HEK293 (cell line): ENCODE measurements around the gene RNF126.

Experiments
- CTCF ChIA-PET: fragments of 350-600 bp; formaldehyde crosslinking; extraction: SDS; loops from one replicate; lab custom pipeline; 2021; ENCODE audit warnings: antibody characterized with exemption; lab: Yijun Ruan, JAX
- POLR2A ChIA-PET: fragments of 300-600 bp; formaldehyde crosslinking; extraction: SDS; loops from one replicate; lab custom pipeline; 2020; ENCODE audit warnings: antibody characterized with exemption, inconsistent platforms; lab: Yijun Ruan, JAX
- H3K27ac ChIP-seq: fragments of 200-500 bp; sonication (Bioruptor generic); 2 replicates; pipeline ENCODE4 v1.5.1; 2014; ENCODE audit warnings: low read depth, low read length, control low read depth, inconsistent platforms; ENCODE audit errors: extremely low read depth
- H3K36me3 ChIP-seq, 2 experiments: fragments of 200-500 bp in 1 of 2; sonication (Bioruptor generic) in 1 of 2; 1 replicate in 1 of 2; 2 replicates in 1 of 2; pipeline ENCODE4 v1.5.1; 2014 to 2017; ENCODE audit warnings: inconsistent platforms in 2 of 2, low read length in 2 of 2; ENCODE audit not compliant: control insufficient read depth in 2 of 2, insufficient read depth in 1 of 2
- H3K4me1 ChIP-seq: fragments of 200-500 bp; sonication (Bioruptor generic); 2 replicates; pipeline ENCODE4 v1.5.1; 2014; ENCODE audit warnings: mild to moderate bottlenecking, low read length, inconsistent platforms; ENCODE audit not compliant: control insufficient read depth, insufficient read depth
- H3K4me3 ChIP-seq: 2 replicates; pipeline ENCODE4 v1.5.1; 2011; ENCODE audit warnings: low read depth, mild to moderate bottlenecking, control low read depth, low read length, moderate library complexity
- H3K9me3 ChIP-seq: fragments of 200-500 bp; sonication (Bioruptor generic); 2 replicates; pipeline ENCODE4 v1.5.1; 2014; ENCODE audit warnings: low read depth, low read length, inconsistent platforms; ENCODE audit not compliant: control insufficient read depth, insufficient read depth
- BCL11A ChIP-seq: fragments of 450-650 bp; formaldehyde crosslinking; IDR thresholded peaks from 2 replicates; pipeline ENCODE4 v1.5.1; 2016; ENCODE audit warnings: low read depth, missing biosample characterization, missing genetic modification characterization
- GLIS1 ChIP-seq: fragments of 450-650 bp; formaldehyde crosslinking; IDR thresholded peaks from 2 replicates; pipeline ENCODE4 v1.5.1; 2016; ENCODE audit warnings: missing biosample characterization, missing genetic modification characterization
- GLIS2 ChIP-seq: fragments of 450-650 bp; formaldehyde crosslinking; IDR thresholded peaks from 2 replicates; pipeline ENCODE4 v1.5.1; 2016; ENCODE audit warnings: missing biosample characterization, missing genetic modification characterization
- HIC1 ChIP-seq: fragments of 450-650 bp; formaldehyde crosslinking; IDR thresholded peaks from 2 replicates; pipeline ENCODE4 v1.5.1; 2016; ENCODE audit warnings: missing biosample characterization, missing genetic modification characterization
- HOXC10 ChIP-seq: sonication (generic); formaldehyde crosslinking; IDR thresholded peaks from 2 replicates; pipeline ENCODE4 v1.8.1; 2023; ENCODE audit warnings: mild to moderate bottlenecking, missing genetic modification reagents
- KLF1 ChIP-seq: fragments of 450-650 bp; formaldehyde crosslinking; IDR thresholded peaks from 2 replicates; pipeline ENCODE4 v1.5.1; 2016; ENCODE audit warnings: missing biosample characterization, missing genetic modification characterization
- KLF10 ChIP-seq: fragments of 450-650 bp; IDR thresholded peaks from 2 replicates; pipeline ENCODE4 v1.5.1; 2018; ENCODE audit warnings: missing biosample characterization, mild to moderate bottlenecking, missing genetic modification characterization
- KLF8 ChIP-seq: fragments of 450-650 bp; formaldehyde crosslinking; IDR thresholded peaks from 2 replicates; pipeline ENCODE4 v1.5.1; 2016; ENCODE audit warnings: missing biosample characterization, missing genetic modification characterization
- PRDM1 ChIP-seq: fragments of 450-650 bp; formaldehyde crosslinking; IDR thresholded peaks from 2 replicates; pipeline ENCODE4; 2016; ENCODE audit warnings: missing biosample characterization, missing genetic modification characterization
- SALL2 ChIP-seq: fragments of 450-650 bp; formaldehyde crosslinking; IDR thresholded peaks from 2 replicates; pipeline ENCODE4 v1.5.0; 2017; ENCODE audit warnings: missing biosample characterization, mild to moderate bottlenecking, missing genetic modification characterization, borderline replicate concordance
- ZIC2 ChIP-seq: fragments of 450-650 bp; formaldehyde crosslinking; IDR thresholded peaks from 2 replicates; pipeline ENCODE4 v1.5.1; 2016; ENCODE audit warnings: missing biosample characterization, missing genetic modification characterization
- ZNF114 ChIP-seq: fragments of 450-650 bp; formaldehyde crosslinking; IDR thresholded peaks from 2 replicates; pipeline ENCODE4 v1.5.0; 2017; ENCODE audit warnings: missing biosample characterization, missing genetic modification characterization
- ZNF140 ChIP-seq: fragments of 450-650 bp; formaldehyde crosslinking; IDR thresholded peaks from 2 replicates; pipeline ENCODE4 v1.5.1; 2016; ENCODE audit warnings: missing biosample characterization, missing genetic modification characterization
- ZNF214 ChIP-seq: fragments of 450-650 bp; formaldehyde crosslinking; IDR thresholded peaks from 2 replicates; pipeline ENCODE4 v1.5.1; 2017; ENCODE audit warnings: missing biosample characterization, mild to moderate bottlenecking, missing genetic modification characterization, borderline replicate concordance
- ZNF239 ChIP-seq: fragments of 450-650 bp; formaldehyde crosslinking; IDR thresholded peaks from 2 replicates; pipeline ENCODE4 v1.5.1; 2016; ENCODE audit warnings: missing biosample characterization, missing genetic modification characterization
- ZNF341 ChIP-seq: fragments of 450-650 bp; formaldehyde crosslinking; IDR thresholded peaks from 2 replicates; pipeline ENCODE4; 2016; ENCODE audit warnings: low read depth, missing biosample characterization, missing genetic modification characterization
- ZNF350 ChIP-seq: fragments of 450-650 bp; formaldehyde crosslinking; IDR thresholded peaks from 2 replicates; pipeline ENCODE4 v1.5.0; 2017; ENCODE audit warnings: missing biosample characterization, mild to moderate bottlenecking, missing genetic modification characterization
- ZNF510 ChIP-seq: fragments of 450-650 bp; formaldehyde crosslinking; IDR thresholded peaks from 2 replicates; pipeline ENCODE4 v1.5.1; 2018; ENCODE audit warnings: mild to moderate bottlenecking, missing genetic modification characterization, missing biosample characterization; ENCODE audit not compliant: insufficient replicate concordance
- ZNF544 ChIP-seq: fragments of 450-650 bp; formaldehyde crosslinking; IDR thresholded peaks from 2 replicates; pipeline ENCODE4 v1.5.0; 2017; ENCODE audit warnings: missing biosample characterization, missing genetic modification characterization
- ZNF624 ChIP-seq: fragments of 450-650 bp; formaldehyde crosslinking; IDR thresholded peaks from 2 replicates; pipeline ENCODE4 v1.5.1; 2017; ENCODE audit warnings: missing biosample characterization, missing genetic modification characterization
- ZNF639 ChIP-seq: fragments of 450-650 bp; formaldehyde crosslinking; IDR thresholded peaks from 2 replicates; pipeline ENCODE4 v1.5.1; 2016; ENCODE audit warnings: missing biosample characterization, missing genetic modification characterization
- ZNF792 ChIP-seq: fragments of 450-650 bp; formaldehyde crosslinking; IDR thresholded peaks from 2 replicates; pipeline ENCODE4 v1.5.1; 2016; ENCODE audit warnings: missing biosample characterization, missing genetic modification characterization
- TF ChIP-seq, protein P1 (sequence below): fragments of 450-650 bp; formaldehyde crosslinking; IDR thresholded peaks from 2 replicates; pipeline ENCODE4 v1.5.1; 2017; ENCODE audit warnings: missing biosample characterization, missing genetic modification characterization

Gene RNF126

GRCh38 chr19:616062-616700 lies 46.8 kb downstream of the RNF126 start (continued):
- TF ChIP-seq GLIS2 (tag by site-specific recombination): no peak

- H3K4me1 ChIP-seq: no peaks in the 10 kb centered on the region
- peaks cover 0 to 60% of the 10 kb centered on the region in 2 experiments; a peak in 2 of 3 replicates for H3K36me3 ChIP-seq
- TF ChIP-seq PRDM1 (tag by site-specific recombination): no peak
- TF ChIP-seq ZNF214 (tag by site-specific recombination): no peak
- peak; percentile 87; the same call in 1 of the 2 replicates for TF ChIP-seq ZNF792 (tag by site-specific recombination)
- no peak for TF ChIP-seq SALL2
- TF ChIP-seq KLF8 (tag by site-specific recombination): peak; percentile 54; the same call in 1 of the 2 replicates
- TF ChIP-seq ZNF544 (tag by site-specific recombination): no peak
- no peak for TF ChIP-seq ZNF341 (tag by site-specific recombination)
- TF ChIP-seq, protein P1, sequence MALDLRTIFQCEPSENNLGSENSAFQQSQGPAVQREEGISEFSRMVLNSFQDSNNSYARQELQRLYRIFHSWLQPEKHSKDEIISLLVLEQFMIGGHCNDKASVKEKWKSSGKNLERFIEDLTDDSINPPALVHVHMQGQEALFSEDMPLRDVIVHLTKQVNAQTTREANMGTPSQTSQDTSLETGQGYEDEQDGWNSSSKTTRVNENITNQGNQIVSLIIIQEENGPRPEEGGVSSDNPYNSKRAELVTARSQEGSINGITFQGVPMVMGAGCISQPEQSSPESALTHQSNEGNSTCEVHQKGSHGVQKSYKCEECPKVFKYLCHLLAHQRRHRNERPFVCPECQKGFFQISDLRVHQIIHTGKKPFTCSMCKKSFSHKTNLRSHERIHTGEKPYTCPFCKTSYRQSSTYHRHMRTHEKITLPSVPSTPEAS: no peak
- TF ChIP-seq KLF1 (tag by site-specific recombination): 0 out of 2 replicates have a peak, but pooled peaks have one; percentile 14
- no peak overlapping the region for H3K4me3 ChIP-seq
- no peak overlapping the region for H3K27ac ChIP-seq
- CTCF ChIA-PET: no interaction called here
- H3K9me3 ChIP-seq: no peaks in the 10 kb centered on the region
- POLR2A ChIA-PET: no interaction called here
Observed at GRCh38 chr19:615619-616018, 47.4 kb downstream of the RNF126 start.

GRCh38 chr19:613732-614567 lies 49.1 kb downstream of the RNF126 start:
- CTCF ChIA-PET: interaction anchor here (0.5 kb wide), 1 partner anchor 123 kb away, joined by 3 read pairs; no protein-coding TSS in a partner anchor
- no peak overlapping the region for H3K27ac ChIP-seq
- POLR2A ChIA-PET: no interaction called here

DNA sequence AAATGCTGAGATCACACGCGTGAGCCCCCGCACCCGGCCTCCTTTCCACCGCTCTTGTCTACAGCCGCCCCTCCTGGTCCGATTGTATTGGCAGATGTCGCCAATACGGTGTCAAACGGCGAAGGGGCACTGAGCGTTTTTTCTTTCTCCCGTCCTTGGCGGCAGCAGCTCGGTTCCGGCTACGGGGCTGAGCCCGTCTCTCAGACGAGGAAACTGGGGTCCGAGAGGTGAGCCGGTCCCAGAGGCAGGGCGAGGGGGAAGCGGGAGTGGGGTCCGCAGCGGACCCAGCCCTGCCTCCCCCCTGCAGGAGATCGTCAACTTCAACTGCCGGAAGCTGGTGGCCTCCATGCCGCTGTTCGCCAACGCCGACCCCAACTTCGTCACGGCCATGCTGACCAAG lies 50.1 kb downstream of the RNF126 start:
- Histone ChIP-seq H3K4me1 (no peaks in the 10 kb centered on the region), H3K9me3 (no peaks in the 10 kb centered on the region), H3K27ac (no peak overlapping the region), H3K4me3 (no peak overlapping the region), H3K36me3 (peaks cover 0 to 34% of the 10 kb centered on the region in 2 experiments; a peak in 2 of 3 replicates)
- TF ChIP-seq ZNF239 (tag by site-specific recombination): no peak
- TF ChIP-seq HOXC10: no peak
- TF ChIP-seq ZIC2 (tag by site-specific recombination): no peak
- no peak for TF ChIP-seq HIC1 (tag by site-specific recombination)
- no peak for TF ChIP-seq ZNF350
- no peak for TF ChIP-seq ZNF639 (tag by site-specific recombination)
- TF ChIP-seq ZNF140: no peak
- no peak for TF ChIP-seq ZNF510 (tag by site-specific recombination)
- TF ChIP-seq ZNF624 (tag by site-specific recombination): no peak
- ChIA-PET POLR2A (no interaction called here), CTCF (interaction anchor here (1.2 kb wide), 1 partner anchor 27 kb away, joined by 3 read pairs; no protein-coding TSS in a partner anchor)

More at GRCh38 chr19:613732-614567, 49.1 kb downstream of the RNF126 start:
- Histone ChIP-seq H3K4me1 (no peaks in the 10 kb centered on the region), H3K36me3 (peaks cover 0 to 44% of the 10 kb centered on the region in 2 experiments; a peak in 2 of 3 replicates), H3K4me3 (no peak overlapping the region), H3K9me3 (no peaks in the 10 kb centered on the region)
- no peak for TF ChIP-seq BCL11A (tag by site-specific recombination)
- TF ChIP-seq GLIS1: peak; percentile 49
- TF ChIP-seq ZNF114: no peak
- peak; percentile 58; the same call in 1 of the 2 replicates for TF ChIP-seq KLF1 (tag by site-specific recombination)
- peak; percentile 80; the same call in 1 of the 2 replicates for TF ChIP-seq KLF8 (tag by site-specific recombination)
- TF ChIP-seq KLF10 (tag by site-specific recombination): peak; percentile 50; the same call in 1 of the 2 replicates
